Progenitor cell of endocrine pancreas (in vitro differentiated cells): ENCODE data around the gene ASAP2. TPM values are rescaled to one million over a fixed set of nuclear protein-coding genes. Genes with fewer than 3 reads are reported as not detected.

Experiments used
- DNase-seq: peaks from one replicate; pipeline ENCODE4 v3.0.0; 2021; ENCODE audit warnings: low spot score; ENCODE audit not compliant: unreplicated experiment
- H3K27ac Mint-ChIP-seq: 2 replicates; pipeline ENCODE4 v1.8.0; 2021; ENCODE audit warnings: mild to moderate bottlenecking, moderate library complexity, mixed read lengths
- H3K27me3 Mint-ChIP-seq: 2 replicates; pipeline ENCODE4 v1.8.0; 2021; ENCODE audit warnings: mixed read lengths
- H3K36me3 Mint-ChIP-seq: 2 replicates; pipeline ENCODE4 v1.8.0; 2022; ENCODE audit warnings: mixed read lengths; ENCODE audit not compliant: insufficient read depth
- H3K4me1 Mint-ChIP-seq: 2 replicates; pipeline ENCODE4 v1.8.0; 2021; ENCODE audit warnings: low read depth, mixed read lengths
- H3K4me3 Mint-ChIP-seq: 2 replicates; pipeline ENCODE4 v1.8.0; 2021; ENCODE audit warnings: low read depth, mild to moderate bottlenecking, moderate library complexity, mixed read lengths
- H3K9me3 Mint-ChIP-seq: 2 replicates; pipeline ENCODE4 v1.8.0; 2021; ENCODE audit warnings: low read depth, mixed read lengths
- total RNA-seq: library from RNA; stranded (reverse); gene quantifications from 2 replicates; pipeline ENCODE4 v1.2.1, GENCODE V29; 2021
- TF ChIP-seq, protein P1 (sequence below): fragments of 200-600 bp; sonication (generic); IDR thresholded peaks from one replicate; pipeline ENCODE4 v1.5.0; 2021; ENCODE audit warnings: antibody characterized with exemption, mild to moderate bottlenecking; ENCODE audit not compliant: unreplicated experiment

Gene ASAP2
- total RNA-seq, 1 donor from 2014 or later: 65.4 TPM

DNA sequence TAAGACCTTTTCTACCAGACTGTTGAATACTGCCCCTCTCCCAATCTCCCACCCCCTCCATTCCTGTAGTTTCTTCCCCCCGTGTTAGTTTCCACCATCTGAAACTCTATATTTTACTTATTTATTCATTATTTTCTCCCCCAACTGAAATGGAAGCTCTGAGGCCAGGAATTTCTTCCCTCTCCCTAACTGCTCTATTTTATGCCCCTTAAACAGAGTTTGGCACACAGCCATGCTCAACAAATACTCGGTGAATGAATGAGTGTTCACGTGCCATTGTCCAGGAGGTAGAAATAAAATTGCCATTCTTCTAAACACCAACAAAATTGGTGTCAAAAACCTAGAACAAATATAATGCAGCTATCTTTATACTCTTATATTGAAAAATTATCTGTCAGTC lies 211.1 kb downstream of the ASAP2 start:
- TF ChIP-seq, protein P1, sequence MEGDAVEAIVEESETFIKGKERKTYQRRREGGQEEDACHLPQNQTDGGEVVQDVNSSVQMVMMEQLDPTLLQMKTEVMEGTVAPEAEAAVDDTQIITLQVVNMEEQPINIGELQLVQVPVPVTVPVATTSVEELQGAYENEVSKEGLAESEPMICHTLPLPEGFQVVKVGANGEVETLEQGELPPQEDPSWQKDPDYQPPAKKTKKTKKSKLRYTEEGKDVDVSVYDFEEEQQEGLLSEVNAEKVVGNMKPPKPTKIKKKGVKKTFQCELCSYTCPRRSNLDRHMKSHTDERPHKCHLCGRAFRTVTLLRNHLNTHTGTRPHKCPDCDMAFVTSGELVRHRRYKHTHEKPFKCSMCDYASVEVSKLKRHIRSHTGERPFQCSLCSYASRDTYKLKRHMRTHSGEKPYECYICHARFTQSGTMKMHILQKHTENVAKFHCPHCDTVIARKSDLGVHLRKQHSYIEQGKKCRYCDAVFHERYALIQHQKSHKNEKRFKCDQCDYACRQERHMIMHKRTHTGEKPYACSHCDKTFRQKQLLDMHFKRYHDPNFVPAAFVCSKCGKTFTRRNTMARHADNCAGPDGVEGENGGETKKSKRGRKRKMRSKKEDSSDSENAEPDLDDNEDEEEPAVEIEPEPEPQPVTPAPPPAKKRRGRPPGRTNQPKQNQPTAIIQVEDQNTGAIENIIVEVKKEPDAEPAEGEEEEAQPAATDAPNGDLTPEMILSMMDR: no peak
- H3K27me3 Mint-ChIP-seq: peaks cover 5% of the 10 kb centered on the region
- no peak for DNase-seq
- H3K4me3 Mint-ChIP-seq: no peak overlapping the region
- peaks cover 2% of the 10 kb centered on the region for H3K36me3 Mint-ChIP-seq
- no peaks in the 10 kb centered on the region for H3K9me3 Mint-ChIP-seq
- H3K27ac Mint-ChIP-seq: no peak overlapping the region
- H3K4me1 Mint-ChIP-seq: peaks cover 10% of the 10 kb centered on the region

DNA sequence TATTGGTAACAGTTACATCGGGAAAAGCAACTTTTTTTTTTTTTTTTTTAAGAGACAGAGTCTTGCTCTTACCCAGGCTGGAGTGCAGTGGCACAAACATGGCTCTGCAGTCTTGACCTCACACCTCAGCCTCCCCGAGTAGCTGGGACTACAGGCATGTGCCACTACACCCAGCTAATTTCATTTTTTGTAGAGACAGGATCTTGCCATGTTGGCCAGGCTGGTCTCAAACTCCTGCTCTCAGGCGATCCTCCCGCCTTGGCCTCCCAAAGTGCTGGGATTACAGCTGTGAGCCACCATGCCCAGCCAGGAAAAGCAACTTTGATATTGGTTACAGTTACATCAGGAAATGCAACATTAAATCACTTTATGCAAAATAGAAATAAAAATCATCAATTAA lies 212.1 kb downstream of the ASAP2 start:
- Mint-ChIP-seq H3K9me3 (no peaks in the 10 kb centered on the region), H3K4me3 (no peak overlapping the region), H3K27ac (no peak overlapping the region), H3K4me1 (peaks cover 10% of the 10 kb centered on the region), H3K27me3 (peaks cover 5% of the 10 kb centered on the region), H3K36me3 (peaks cover 2% of the 10 kb centered on the region)
- TF ChIP-seq, protein P1: no peak
- DNase-seq: no peak

DNA sequence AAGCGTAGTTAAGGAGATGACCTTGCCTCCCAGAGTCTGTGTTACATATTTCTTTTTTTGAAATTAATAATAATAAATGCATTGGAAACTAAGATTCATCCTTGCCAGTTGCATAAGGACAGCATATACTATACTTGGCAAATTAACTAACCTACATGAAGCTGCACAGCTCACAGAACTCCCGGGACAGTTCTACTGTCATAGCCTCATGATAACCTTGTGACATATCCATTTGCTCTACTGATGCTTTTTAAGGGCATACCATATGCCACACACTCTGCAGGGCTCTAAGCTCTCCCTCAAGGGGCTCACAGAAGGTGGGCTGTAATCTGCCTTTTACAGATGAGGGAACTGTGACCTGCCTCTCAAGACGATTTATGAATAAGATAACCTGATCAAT lies 212.9 kb downstream of the ASAP2 start:
- TF ChIP-seq, protein P1: no peak
- peaks cover 5% of the 10 kb centered on the region for H3K27me3 Mint-ChIP-seq

DNA sequence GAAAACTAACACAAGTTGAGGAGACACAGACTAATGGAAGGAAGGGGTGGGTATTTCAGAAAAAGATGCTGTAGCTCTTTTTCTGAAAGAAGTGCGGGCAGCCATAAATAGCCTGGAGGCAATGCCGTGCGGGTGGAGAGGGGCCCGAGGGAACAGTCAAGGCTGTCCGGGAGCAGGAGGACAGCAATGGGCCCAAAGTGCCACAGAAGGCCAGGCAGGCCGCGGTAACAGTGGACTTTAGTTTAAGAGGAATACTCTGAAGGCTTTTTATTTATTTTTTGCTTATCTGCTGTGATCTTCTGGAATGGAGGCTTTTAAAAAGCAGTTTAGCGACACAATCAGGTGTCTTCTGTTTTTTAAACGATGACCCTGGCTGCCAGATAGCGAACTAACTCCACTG lies 213.9 kb downstream of the ASAP2 start:
- no peak overlapping the region for H3K27ac Mint-ChIP-seq
- H3K36me3 Mint-ChIP-seq: no peaks in the 10 kb centered on the region
- TF ChIP-seq, protein P1: no peak
- H3K27me3 Mint-ChIP-seq: peaks cover 5% of the 10 kb centered on the region
- peaks cover 10% of the 10 kb centered on the region for H3K4me1 Mint-ChIP-seq
- H3K9me3 Mint-ChIP-seq: no peaks in the 10 kb centered on the region
- no peak for DNase-seq
- no peak overlapping the region for H3K4me3 Mint-ChIP-seq

More for the DNA sequence above, 212.9 kb downstream of the ASAP2 start:
- H3K4me1 Mint-ChIP-seq: peaks cover 10% of the 10 kb centered on the region
- no peaks in the 10 kb centered on the region for H3K36me3 Mint-ChIP-seq
- H3K27ac Mint-ChIP-seq: no peak overlapping the region
- no peak overlapping the region for H3K4me3 Mint-ChIP-seq
- DNase-seq: no peak
- H3K9me3 Mint-ChIP-seq: no peaks in the 10 kb centered on the region

DNA sequence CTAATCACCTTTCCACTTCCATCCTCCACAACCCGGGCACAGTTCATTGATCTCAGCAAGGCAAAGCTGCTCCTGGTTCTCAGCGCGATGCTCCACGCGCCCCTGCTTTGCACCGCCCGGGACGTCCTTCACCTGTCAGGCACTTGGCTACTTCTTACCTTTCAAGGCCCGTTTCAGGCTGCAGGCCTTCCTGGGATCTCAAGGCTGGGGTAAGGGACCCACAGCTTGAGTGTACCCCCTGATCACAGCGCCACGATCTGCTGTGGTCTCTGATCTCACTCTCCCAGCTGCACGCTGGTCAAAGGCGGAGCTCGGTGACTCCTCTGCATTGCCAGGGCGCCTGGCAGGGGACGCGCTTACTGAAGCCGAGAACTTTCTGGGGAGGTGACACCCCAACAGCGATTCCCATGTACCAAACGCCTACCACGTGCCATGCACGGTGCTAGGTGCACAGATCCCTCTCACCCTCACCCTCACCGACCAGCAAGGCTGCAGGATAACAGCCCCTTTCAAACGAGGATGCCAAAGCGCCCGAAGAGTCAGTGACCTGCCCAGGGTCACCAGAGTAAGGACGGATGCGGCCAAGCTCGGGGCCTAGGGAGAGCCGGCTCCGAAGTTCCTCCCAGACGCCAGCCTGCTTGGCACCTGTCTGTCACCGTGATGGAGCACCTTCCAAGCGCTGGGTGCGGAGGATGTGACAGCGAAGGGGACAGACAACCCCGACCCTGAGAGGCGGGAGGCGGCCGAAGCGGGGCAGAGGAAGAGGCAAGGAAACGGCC lies 215.9 kb downstream of the ASAP2 start:
- peak overlapping the region; percentile 91 for H3K27ac Mint-ChIP-seq
- H3K27me3 Mint-ChIP-seq: peaks cover 5% of the 10 kb centered on the region
- peaks cover 10% of the 10 kb centered on the region for H3K4me1 Mint-ChIP-seq
- TF ChIP-seq, protein P1: no peak
- no peak overlapping the region for H3K4me3 Mint-ChIP-seq
- no peak for DNase-seq
- no peaks in the 10 kb centered on the region for H3K9me3 Mint-ChIP-seq
- H3K36me3 Mint-ChIP-seq: no peaks in the 10 kb centered on the region
